A673 (cell line): ENCODE data around the gene OGDH. TPM values are rescaled to one million over a fixed set of nuclear protein-coding genes. Genes with fewer than 3 reads are reported as not detected.
A peak's percentile ranks its signal among the peaks of the same experiment; 100 is the strongest.
"Not testable (repeated sequence)": the region's sequence is repeated elsewhere in the genome, so short reads cannot be mapped to it uniquely, and the experiment has no call there.

Source experiments
- BruUV-seq: library from RNA; stranded (reverse); fragments of 400-500 nt; replicated peaks from 2 replicates; lab custom pipeline; 2021; lab: Mats Ljungman, UMichigan
- CTCF ChIA-PET: fragments of 300-600 bp; sonication (Branson Sonifier 250); formaldehyde crosslinking; loops from one replicate; lab custom pipeline; 2022; ENCODE audit warnings: antibody characterized with exemption; lab: Charles Lee
- POLR2A ChIA-PET: fragments of 300-600 bp; sonication (Branson Sonifier 250); formaldehyde crosslinking; loops from one replicate; lab custom pipeline; 2022; ENCODE audit warnings: antibody characterized with exemption; ENCODE audit not compliant: low non-redundant PET; lab: Charles Lee
- DNase-seq: peaks from one replicate; pipeline ENCODE4 v3.0.0-alpha.2; 2015; ENCODE audit warnings: low spot score
- H3K27ac ChIP-seq: fragments of 200-600 bp; sonication (generic); 2 replicates; pipeline ENCODE4 v1.5.1; 2016; ENCODE audit warnings: mixed run types, low read depth, mild to moderate bottlenecking, mixed read lengths, antibody characterized with exemption, low read length; ENCODE audit not compliant: poor library complexity, severe bottlenecking
- H3K27me3 ChIP-seq: fragments of 200-600 bp; sonication (generic); replicated peaks from 2 replicates; pipeline ENCODE4 v1.6.1; 2017; ENCODE audit warnings: mixed run types, low read depth, mild to moderate bottlenecking, mixed read lengths, antibody characterized with exemption, low read length; ENCODE audit not compliant: insufficient read depth, poor library complexity
- H3K36me3 ChIP-seq: fragments of 200-600 bp; sonication (generic); 2 replicates; pipeline ENCODE4 v1.6.1; 2016; ENCODE audit warnings: mixed run types, mild to moderate bottlenecking, mixed read lengths, antibody characterized with exemption, low read length; ENCODE audit not compliant: insufficient read depth, poor library complexity, severe bottlenecking
- H3K4me1 ChIP-seq: fragments of 200-600 bp; sonication (generic); 2 replicates; pipeline ENCODE4 v1.6.1; 2017; ENCODE audit warnings: mixed run types, mild to moderate bottlenecking, mixed read lengths, antibody characterized with exemption, low read length; ENCODE audit not compliant: insufficient read depth, poor library complexity, severe bottlenecking
- H3K4me3 ChIP-seq: fragments of 200-600 bp; sonication (generic); 2 replicates; pipeline ENCODE4 v1.5.1; 2016; ENCODE audit warnings: low read depth, mixed run types, mild to moderate bottlenecking, mixed read lengths, low read length; ENCODE audit not compliant: poor library complexity, severe bottlenecking
- H3K9me3 ChIP-seq: fragments of 200-600 bp; sonication (generic); 2 replicates; pipeline ENCODE4 v1.6.1; 2016; ENCODE audit warnings: mixed run types, low read depth, mild to moderate bottlenecking, mixed read lengths, antibody characterized with exemption, low read length; ENCODE audit not compliant: poor library complexity, severe bottlenecking
- EZH2 ChIP-seq: fragments of 200-600 bp; sonication (generic); IDR thresholded peaks from 2 replicates; pipeline ENCODE4 v1.6.1; 2017; ENCODE audit warnings: borderline replicate concordance, low read depth, mild to moderate bottlenecking, mixed read lengths, antibody characterized with exemption, low read length; ENCODE audit not compliant: poor library complexity, severe bottlenecking
- intact Hi-C: fragments of 100-400 bp; cut with micrococcal nuclease; formaldehyde crosslinking; loops from one replicate; pipeline ENCODE4 v1.10.0; 2022; ENCODE audit not compliant: unreplicated experiment
- total RNA-seq: library from RNA; stranded (reverse); gene quantifications from 2 replicates; pipeline ENCODE4 v1.2.3, GENCODE V29; 2021
- TF ChIP-seq, protein P1 (sequence below): fragments of 300-800, 200-600 bp; sonication (generic); conservative IDR thresholded peaks from 2 replicates; pipeline ENCODE4 v1.5.1; 2017; ENCODE audit warnings: low read depth, mild to moderate bottlenecking, antibody characterized with exemption, low read length, moderate library complexity, mixed read lengths

The OGDH gene
- total RNA-seq, 1 experiment from 2014 or later, result 111 TPM

DNA sequence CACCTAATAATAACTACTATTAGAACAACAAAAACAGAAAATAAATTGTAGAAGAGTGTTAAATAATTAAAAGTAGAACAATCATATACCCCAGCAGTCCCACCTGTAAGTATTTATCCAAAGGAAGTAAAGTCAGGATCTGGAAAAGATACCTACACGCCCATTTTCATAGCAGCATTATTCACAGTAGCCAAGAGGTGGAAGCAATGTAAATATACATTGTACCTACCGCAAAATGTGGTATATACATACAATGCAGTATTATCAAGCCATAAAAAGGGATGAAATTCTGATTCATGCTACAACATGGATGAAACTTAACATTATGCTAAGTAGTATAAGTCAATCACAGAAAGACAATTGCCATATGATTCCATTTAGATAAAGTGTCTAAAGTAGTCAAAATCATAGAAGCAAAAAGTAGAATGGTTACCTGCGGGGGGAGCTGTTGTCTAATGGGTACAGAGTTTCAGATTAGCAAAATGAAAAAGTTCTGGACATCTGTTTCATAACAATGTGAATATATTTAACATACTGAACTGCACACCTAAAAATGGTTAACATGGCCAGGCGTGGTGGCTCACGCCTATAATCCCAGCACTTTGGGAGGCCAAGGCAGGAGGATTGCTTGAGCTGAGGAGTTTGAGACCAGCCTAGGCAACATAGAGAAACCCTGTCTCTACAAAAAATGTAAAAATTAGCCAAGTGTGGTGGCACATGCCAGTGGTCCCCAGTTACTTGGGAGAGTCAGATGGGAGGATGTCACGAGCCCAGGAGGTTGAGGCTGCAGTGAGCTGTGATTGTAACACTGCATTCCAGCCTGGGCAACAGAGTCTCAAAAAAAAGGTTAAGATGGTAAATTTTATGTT is 18.4 kb upstream of the OGDH start:
- peak; percentile 67 for DNase-seq
- Histone ChIP-seq H3K36me3 (no peaks in the 10 kb centered on the region), H3K27me3 (no peaks in the 10 kb centered on the region), H3K9me3 (no peaks in the 10 kb centered on the region), H3K4me1 (no peaks in the 10 kb centered on the region), H3K27ac (no peak overlapping the region), H3K4me3 (no peak overlapping the region)
- intact Hi-C loops, result loop anchor here (1.0 to 2.0 kb wide), 3 partner anchors 259 to 548 kb away; no protein-coding TSS in a partner anchor
- BruUV-seq, result no TSS peak
- ChIA-PET CTCF (interaction anchor here (0.6 to 0.7 kb wide), 2 partner anchors 21 to 806 kb away, joined by 3 to 4 read pairs; no protein-coding TSS in a partner anchor), POLR2A (no interaction called here)
- TF ChIP-seq EZH2, result no peak
- TF ChIP-seq, protein P1, sequence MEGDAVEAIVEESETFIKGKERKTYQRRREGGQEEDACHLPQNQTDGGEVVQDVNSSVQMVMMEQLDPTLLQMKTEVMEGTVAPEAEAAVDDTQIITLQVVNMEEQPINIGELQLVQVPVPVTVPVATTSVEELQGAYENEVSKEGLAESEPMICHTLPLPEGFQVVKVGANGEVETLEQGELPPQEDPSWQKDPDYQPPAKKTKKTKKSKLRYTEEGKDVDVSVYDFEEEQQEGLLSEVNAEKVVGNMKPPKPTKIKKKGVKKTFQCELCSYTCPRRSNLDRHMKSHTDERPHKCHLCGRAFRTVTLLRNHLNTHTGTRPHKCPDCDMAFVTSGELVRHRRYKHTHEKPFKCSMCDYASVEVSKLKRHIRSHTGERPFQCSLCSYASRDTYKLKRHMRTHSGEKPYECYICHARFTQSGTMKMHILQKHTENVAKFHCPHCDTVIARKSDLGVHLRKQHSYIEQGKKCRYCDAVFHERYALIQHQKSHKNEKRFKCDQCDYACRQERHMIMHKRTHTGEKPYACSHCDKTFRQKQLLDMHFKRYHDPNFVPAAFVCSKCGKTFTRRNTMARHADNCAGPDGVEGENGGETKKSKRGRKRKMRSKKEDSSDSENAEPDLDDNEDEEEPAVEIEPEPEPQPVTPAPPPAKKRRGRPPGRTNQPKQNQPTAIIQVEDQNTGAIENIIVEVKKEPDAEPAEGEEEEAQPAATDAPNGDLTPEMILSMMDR, result peak; percentile 67

DNA sequence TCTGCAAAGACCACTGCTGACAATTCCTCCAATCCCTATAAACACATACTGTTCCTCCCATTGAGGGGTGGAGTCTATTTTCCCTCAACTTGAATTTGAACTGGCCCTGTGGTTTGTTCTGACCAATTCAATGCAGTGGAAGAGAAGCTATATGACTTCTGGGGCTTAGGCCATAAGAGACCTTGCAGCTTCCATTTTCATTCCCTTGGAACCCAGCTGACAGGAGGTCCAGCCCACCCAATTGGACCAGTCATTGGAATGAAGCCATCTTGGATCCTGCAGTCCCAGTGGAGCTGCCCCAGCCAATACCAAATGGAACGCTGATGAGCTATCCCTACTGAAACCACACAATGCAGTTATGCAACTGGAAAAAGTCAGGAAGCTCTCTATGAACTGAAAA is 15.5 kb upstream of the OGDH start:
- no TSS peak for BruUV-seq
- ChIA-PET CTCF (interaction anchor here (0.6 kb wide), 1 partner anchor 265 kb away, joined by 3 read pairs; no protein-coding TSS in a partner anchor), POLR2A (no interaction called here)
- TF ChIP-seq EZH2, result no peak
- TF ChIP-seq, protein P1, result no peak
- Histone ChIP-seq H3K9me3 (no peaks in the 10 kb centered on the region), H3K4me1 (no peaks in the 10 kb centered on the region), H3K4me3 (no peak overlapping the region), H3K27ac (no peak overlapping the region), H3K36me3 (no peaks in the 10 kb centered on the region), H3K27me3 (no peaks in the 10 kb centered on the region)
- intact Hi-C loops, result no loop called here
- DNase-seq, result no peak

DNA sequence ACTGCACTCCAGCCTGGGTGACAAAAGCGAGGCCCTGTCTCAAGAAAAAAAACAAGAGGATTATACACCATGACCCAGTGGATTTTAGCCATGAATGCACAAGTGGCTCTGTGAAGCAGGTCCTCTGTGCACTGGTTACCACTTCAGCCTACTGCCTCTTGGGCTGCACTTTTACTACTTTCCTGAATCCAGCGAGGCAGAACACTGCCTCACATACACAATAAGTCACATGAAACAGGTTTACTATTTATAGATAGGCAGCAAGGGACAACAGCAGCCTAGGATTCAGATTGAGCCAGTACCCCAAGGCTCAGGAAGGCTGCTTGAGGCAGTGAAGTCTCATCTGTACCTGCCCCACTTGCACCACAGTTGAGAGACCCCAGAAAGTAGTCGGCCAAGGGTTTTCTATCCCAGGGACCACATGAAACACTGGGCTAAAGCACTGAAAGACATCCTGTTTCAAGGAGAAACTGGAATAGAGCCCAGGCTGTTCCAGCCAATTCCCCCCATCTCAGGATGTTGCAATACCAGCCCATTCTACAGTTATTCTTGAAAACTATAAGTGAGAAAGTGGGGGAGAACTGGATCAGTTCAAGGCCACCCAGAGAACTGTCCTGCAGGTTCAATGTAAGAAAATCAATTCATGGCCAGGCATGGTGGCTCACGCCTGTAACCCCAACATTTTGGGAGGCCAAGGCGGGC is 10.3 kb upstream of the OGDH start:
- Histone ChIP-seq H3K4me1 (no peaks in the 10 kb centered on the region), H3K36me3 (no peaks in the 10 kb centered on the region), H3K27me3 (peaks cover 5% of the 10 kb centered on the region), H3K27ac (no peak overlapping the region), H3K4me3 (no peak overlapping the region), H3K9me3 (no peaks in the 10 kb centered on the region)
- intact Hi-C loops, result no loop called here
- TF ChIP-seq, protein P1, result no peak
- no peak for TF ChIP-seq EZH2
- no TSS peak for BruUV-seq
- POLR2A ChIA-PET, result no interaction called here
- CTCF ChIA-PET, result no interaction called here
- no peak for DNase-seq

DNA sequence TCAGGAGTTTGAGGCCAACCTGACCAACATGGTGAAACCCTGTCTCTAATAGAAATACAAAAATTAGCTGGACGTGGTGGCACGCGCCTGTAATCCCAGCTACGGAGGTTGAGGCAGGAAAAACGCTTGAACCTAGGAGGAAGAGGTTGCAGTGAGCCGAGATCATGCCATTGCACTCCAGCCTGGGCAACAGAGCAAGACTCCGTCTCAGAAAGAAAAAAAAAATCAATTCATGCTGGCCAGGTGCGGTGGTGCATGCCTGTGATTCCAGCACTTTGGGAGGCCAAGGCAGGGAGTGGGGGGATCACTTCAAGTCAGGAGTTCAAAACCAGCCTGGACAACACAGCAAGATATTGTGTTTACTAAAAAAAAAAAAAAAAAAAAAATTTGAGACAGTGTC is 9.2 kb upstream of the OGDH start:
- H3K27me3 ChIP-seq, CTCF ChIA-PET, H3K4me3 ChIP-seq, BruUV-seq, DNase-seq, H3K36me3 ChIP-seq, intact Hi-C loops, H3K4me1 ChIP-seq, H3K9me3 ChIP-seq, H3K27ac ChIP-seq: not testable (repeated sequence)
- POLR2A ChIA-PET, result interaction anchor here (0.6 kb wide), 1 partner anchor 10 kb away, joined by 3 read pairs; no protein-coding TSS in a partner anchor
